SK-N-SH (cell line): ENCODE measurements around the gene ZNF335. TPM values are rescaled to one million over a fixed set of nuclear protein-coding genes. Genes with fewer than 3 reads are reported as not detected.

Experiments
- CTCF ChIA-PET: fragments of 300-600, 350-600 bp; formaldehyde crosslinking; extraction: SDS; loops from one replicate; lab custom pipeline; 2021; lab: Yijun Ruan, JAX
- POLR2A ChIA-PET: fragments of 350-600 bp; sonication (Branson Sonifier 250); formaldehyde crosslinking; extraction: SDS; loops from one replicate; lab custom pipeline; 2020; ENCODE audit warnings: antibody characterized with exemption, inconsistent platforms; lab: Yijun Ruan, JAX
- DNase-seq: peaks from one replicate; pipeline ENCODE4 v3.0.0; 2012
- H2AFZ ChIP-seq: fragments of 200-600 bp; sonication (generic); 2 replicates; pipeline ENCODE4 v1.8.1; 2016; ENCODE audit warnings: antibody characterized with exemption, mild to moderate bottlenecking, low read depth
- H3F3A ChIP-seq: fragments of 200-600 bp; sonication (generic); replicated peaks from 2 replicates; pipeline ENCODE3; 2016; ENCODE audit warnings: antibody characterized with exemption, mild to moderate bottlenecking; ENCODE audit not compliant: insufficient read depth
- H3K27ac ChIP-seq, 2 experiments: fragments of 200-500 bp in 1 of 2; fragments of 200-600 bp in 1 of 2; sonication (Bioruptor generic) in 1 of 2; sonication (generic), shearing (Covaris generic) in 1 of 2; 2 replicates each; pipeline versions ENCODE4 v1.5.1 to v1.6.1; 2014 to 2016; ENCODE audit warnings: low read depth in 2 of 2, inconsistent platforms in 1 of 2, low read length in 1 of 2, mild to moderate bottlenecking in 1 of 2, mixed read lengths in 1 of 2
- H3K27me3 ChIP-seq: fragments of 200-600 bp; sonication (generic), shearing (Covaris generic); 2 replicates; pipeline ENCODE4 v1.6.1; 2016; ENCODE audit warnings: mixed run types; ENCODE audit not compliant: insufficient read depth
- H3K36me3 ChIP-seq, 2 experiments: fragments of 200-500 bp in 1 of 2; fragments of 200-600 bp in 1 of 2; sonication (Bioruptor generic) in 1 of 2; sonication (generic) in 1 of 2; replicated peaks in 1 of 2; 2 replicates each; pipeline versions ENCODE3 to v1.5.1; 2014 to 2016; ENCODE audit warnings: low read length in 1 of 2, mild to moderate bottlenecking in 1 of 2; ENCODE audit not compliant: insufficient read depth in 2 of 2, control insufficient read depth in 1 of 2
- H3K4me1 ChIP-seq, 2 experiments: fragments of 200-500 bp in 1 of 2; fragments of 200-600 bp in 1 of 2; sonication (Bioruptor generic) in 1 of 2; sonication (generic), shearing (Covaris generic) in 1 of 2; 2 replicates each; pipeline versions ENCODE4 v1.5.1 to v1.6.1; 2014 to 2016; ENCODE audit warnings: low read depth in 1 of 2, low read length in 1 of 2, mixed run types in 1 of 2; ENCODE audit not compliant: insufficient read depth in 2 of 2, control insufficient read depth in 1 of 2
- H3K4me2 ChIP-seq: fragments of 200-600 bp; sonication (generic), shearing (Covaris generic); 2 replicates; pipeline ENCODE4 v1.6.1; 2017; ENCODE audit warnings: mixed run types
- H3K4me3 ChIP-seq, 2 experiments: fragments of 200-500 bp in 1 of 2; fragments of 200-600 bp in 1 of 2; sonication (Bioruptor generic) in 1 of 2; sonication (generic), shearing (Covaris generic) in 1 of 2; 2 replicates each; pipeline versions ENCODE4 v1.5.1 to v1.8.1; 2014 to 2016; ENCODE audit warnings: low read depth in 2 of 2, inconsistent platforms in 1 of 2, low read length in 1 of 2, mild to moderate bottlenecking in 1 of 2, mixed read lengths in 1 of 2, moderate library complexity in 1 of 2
- H3K79me2 ChIP-seq: fragments of 200-600 bp; sonication (generic); 2 replicates; pipeline ENCODE4 v1.8.1; 2017; ENCODE audit warnings: mild to moderate bottlenecking; ENCODE audit not compliant: insufficient read depth
- H3K9ac ChIP-seq: fragments of 200-600 bp; sonication (generic); 2 replicates; pipeline ENCODE4 v1.6.1; 2017; ENCODE audit warnings: mixed run types
- H3K9me2 ChIP-seq: fragments of 200-600 bp; sonication (generic); 2 replicates; pipeline ENCODE4 v1.6.1; 2017; ENCODE audit warnings: mixed run types
- H3K9me3 ChIP-seq: fragments of 200-600 bp; sonication (generic); 2 replicates; pipeline ENCODE4 v1.6.1; 2017; ENCODE audit warnings: mixed run types, mild to moderate bottlenecking, moderate library complexity
- H4K20me1 ChIP-seq: fragments of 200-600 bp; sonication (generic); 2 replicates; pipeline ENCODE4 v1.6.1; 2017; ENCODE audit warnings: mild to moderate bottlenecking, mixed run types; ENCODE audit not compliant: insufficient read depth
- CHD2 ChIP-seq: fragments of 150-350 bp; IDR thresholded peaks from 2 replicates; pipeline ENCODE4 v1.6.1; 2018; ENCODE audit warnings: low read length; ENCODE audit not compliant: partially characterized antibody
- EP300 ChIP-seq, 2 experiments: IDR thresholded peaks; 2 replicates each; pipeline versions ENCODE4 v1.4.0 to v1.6.1; 2012; ENCODE audit warnings: borderline replicate concordance in 1 of 2, low read depth in 1 of 2, low read length in 1 of 2
- FOSL2 ChIP-seq: IDR thresholded peaks from 2 replicates; pipeline ENCODE4 v1.4.0; 2012; ENCODE audit warnings: low read depth, mild to moderate bottlenecking, moderate library complexity, borderline replicate concordance
- GABPA ChIP-seq: IDR thresholded peaks from 2 replicates; pipeline ENCODE4 v1.4.0; 2012; ENCODE audit warnings: low read depth, mild to moderate bottlenecking
- JUND ChIP-seq: IDR thresholded peaks from 2 replicates; pipeline ENCODE4 v1.4.0; 2012
- MXI1 ChIP-seq: IDR thresholded peaks from 2 replicates; pipeline ENCODE4 v1.6.1; 2012; ENCODE audit warnings: mild to moderate bottlenecking, low read depth, low read length, improper control_type of control experiment
- POLR2AphosphoS5 ChIP-seq: IDR thresholded peaks from 2 replicates; pipeline ENCODE4 v1.6.1; 2012; ENCODE audit warnings: low read depth, low read length
- RXRA ChIP-seq: IDR thresholded peaks from 2 replicates; pipeline ENCODE4 v1.4.0; 2012; ENCODE audit warnings: low read depth, mild to moderate bottlenecking, borderline replicate concordance
- SIN3A ChIP-seq: IDR thresholded peaks from 2 replicates; pipeline ENCODE4 v1.6.1; 2012; ENCODE audit warnings: low read depth, mild to moderate bottlenecking, low read length, moderate library complexity, borderline replicate concordance
- SMC3 ChIP-seq: IDR thresholded peaks from 2 replicates; pipeline ENCODE4 v1.6.1; 2012; ENCODE audit warnings: low read depth, low read length, improper control_type of control experiment
- YY1 ChIP-seq: IDR thresholded peaks from 2 replicates; pipeline ENCODE4 v1.4.0; 2012; ENCODE audit warnings: low read depth, mild to moderate bottlenecking
- WGBS: methylation state at CpG from one replicate; pipeline ENCODE4 v1.1.6; 2017; ENCODE audit warnings: low lambda C conversion rate; 5-methylcytosine and 5-hydroxymethylcytosine counted together
- polyA plus RNA-seq, 3 experiments: library from polyadenylated mRNA; depleted of rRNA; stranded (reverse); fragments of >200 nt; gene quantifications; 2 replicates each; pipeline ENCODE4 v1.2.3, GENCODE V29; 2012
- TF ChIP-seq, protein P1 (sequence below): IDR thresholded peaks from 2 replicates; pipeline ENCODE4 v1.4.0; 2012; ENCODE audit warnings: low read depth
- TF ChIP-seq, protein P2 (sequence below): IDR thresholded peaks from 2 replicates; pipeline ENCODE4 v1.4.0; 2012; ENCODE audit warnings: low read depth, borderline replicate concordance
- TF ChIP-seq, protein P3 (sequence below): IDR thresholded peaks from 2 replicates; pipeline ENCODE4; 2012
- TF ChIP-seq, protein P4 (sequence below): IDR thresholded peaks from 2 replicates; pipeline ENCODE4 v1.4.0; 2012; ENCODE audit warnings: low read depth, borderline replicate concordance

Gene ZNF335
- polyA plus RNA-seq, 1 of the 3 experiments (the other 2 are of a cell fraction) = 11.7 TPM

DNA sequence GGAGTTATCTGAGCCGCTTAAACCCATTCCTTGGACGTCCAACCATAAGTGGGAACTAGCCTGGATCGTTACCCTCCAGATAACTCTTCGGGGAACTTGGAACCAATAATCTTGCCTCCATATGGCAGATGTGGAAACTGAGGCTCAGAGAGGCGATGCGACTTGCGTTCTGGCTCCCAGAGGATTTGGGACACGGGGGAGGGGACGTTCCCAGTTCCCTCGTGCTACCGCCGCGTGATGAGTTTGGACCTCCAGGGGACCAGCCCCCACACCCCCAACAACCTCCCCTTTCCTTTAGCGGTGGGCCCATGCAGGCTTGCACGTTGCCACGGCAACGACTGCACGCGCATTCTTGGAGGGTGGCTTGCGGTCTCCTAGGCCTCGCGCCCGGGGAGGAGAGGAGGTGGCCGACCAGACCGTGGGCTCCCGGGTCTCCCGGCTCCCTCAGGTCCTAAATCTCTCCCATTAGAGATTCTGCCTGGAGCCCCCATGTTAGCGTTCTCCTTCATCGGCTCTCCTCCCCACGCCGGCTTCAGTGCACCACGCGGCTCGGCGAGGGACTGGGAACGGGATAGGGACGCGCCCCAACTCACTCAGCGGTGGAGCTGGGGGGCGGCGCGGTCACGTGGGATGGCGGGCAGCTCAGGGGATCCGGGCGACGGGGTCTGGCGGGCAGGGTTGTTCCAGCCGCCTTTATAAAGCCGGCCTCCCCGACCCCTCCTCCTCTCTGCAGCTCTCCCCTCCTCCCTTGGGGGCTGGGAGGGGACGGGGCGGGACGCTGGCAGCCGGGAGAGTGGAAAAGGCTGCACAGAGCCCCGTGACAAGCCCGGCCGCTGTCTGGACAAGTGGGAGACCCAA, 60.3 kb downstream of the ZNF335 start, which contains the start of gene PLTP:
Gene PLTP, minus strand, starts transcription at position 670 of the 858 bp plus-strand sequence. CDS start 703 bp downstream, outside the sequence.
- peak; percentile 89 for DNase-seq
- H3K27ac ChIP-seq = peak within 1 kb of the TSS; percentile 81 to 91
- CTCF ChIA-PET = interaction anchor here (1.1 kb wide), 1 partner anchor 21 kb away, joined by 4 read pairs; no protein-coding TSS in a partner anchor

More for the DNA sequence above, 60.3 kb downstream of the ZNF335 start, which contains the start of gene PLTP:
- peaks cover 7 to 8% of the 10 kb centered on the region in 2 experiments; a peak in 1 of 4 replicates for H3K4me1 ChIP-seq
- no peaks in the 10 kb centered on the region for H3K9me3 ChIP-seq
- H3K9me2 ChIP-seq = no peaks in the 10 kb centered on the region
- peaks cover 6% of the 10 kb centered on the region for H3F3A ChIP-seq
- WGBS = 9% methylated on average over 24 of the region's 58 CpGs
- H2AFZ ChIP-seq = peak within 1 kb of the TSS; percentile 95
- TF ChIP-seq POLR2AphosphoS5 (peak; percentile 89), SMC3 (no peak), FOSL2 (no peak), JUND (no peak), YY1 (no peak; the same call in 1 of the 2 replicates), GABPA (no peak), MXI1 (peak; percentile 86), CHD2 (peak; percentile 30), SIN3A (peak; percentile 31; the same call in 1 of the 2 replicates), RXRA (no peak), EP300 (IDR thresholded peaks at IDR 0.05; ENCODE audit: borderline replicate concordance in 1 of 2, low read depth in 1 of 2, low read length in 1 of 2) (no peak)
- TF ChIP-seq, protein P1, sequence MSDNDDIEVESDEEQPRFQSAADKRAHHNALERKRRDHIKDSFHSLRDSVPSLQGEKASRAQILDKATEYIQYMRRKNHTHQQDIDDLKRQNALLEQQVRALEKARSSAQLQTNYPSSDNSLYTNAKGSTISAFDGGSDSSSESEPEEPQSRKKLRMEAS = no peak
- TF ChIP-seq, protein P2, sequence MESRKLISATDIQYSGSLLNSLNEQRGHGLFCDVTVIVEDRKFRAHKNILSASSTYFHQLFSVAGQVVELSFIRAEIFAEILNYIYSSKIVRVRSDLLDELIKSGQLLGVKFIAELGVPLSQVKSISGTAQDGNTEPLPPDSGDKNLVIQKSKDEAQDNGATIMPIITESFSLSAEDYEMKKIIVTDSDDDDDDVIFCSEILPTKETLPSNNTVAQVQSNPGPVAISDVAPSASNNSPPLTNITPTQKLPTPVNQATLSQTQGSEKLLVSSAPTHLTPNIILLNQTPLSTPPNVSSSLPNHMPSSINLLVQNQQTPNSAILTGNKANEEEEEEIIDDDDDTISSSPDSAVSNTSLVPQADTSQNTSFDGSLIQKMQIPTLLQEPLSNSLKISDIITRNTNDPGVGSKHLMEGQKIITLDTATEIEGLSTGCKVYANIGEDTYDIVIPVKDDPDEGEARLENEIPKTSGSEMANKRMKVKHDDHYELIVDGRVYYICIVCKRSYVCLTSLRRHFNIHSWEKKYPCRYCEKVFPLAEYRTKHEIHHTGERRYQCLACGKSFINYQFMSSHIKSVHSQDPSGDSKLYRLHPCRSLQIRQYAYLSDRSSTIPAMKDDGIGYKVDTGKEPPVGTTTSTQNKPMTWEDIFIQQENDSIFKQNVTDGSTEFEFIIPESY = peak; percentile 10; the same call in 1 of the 2 replicates
- TF ChIP-seq, protein P3, sequence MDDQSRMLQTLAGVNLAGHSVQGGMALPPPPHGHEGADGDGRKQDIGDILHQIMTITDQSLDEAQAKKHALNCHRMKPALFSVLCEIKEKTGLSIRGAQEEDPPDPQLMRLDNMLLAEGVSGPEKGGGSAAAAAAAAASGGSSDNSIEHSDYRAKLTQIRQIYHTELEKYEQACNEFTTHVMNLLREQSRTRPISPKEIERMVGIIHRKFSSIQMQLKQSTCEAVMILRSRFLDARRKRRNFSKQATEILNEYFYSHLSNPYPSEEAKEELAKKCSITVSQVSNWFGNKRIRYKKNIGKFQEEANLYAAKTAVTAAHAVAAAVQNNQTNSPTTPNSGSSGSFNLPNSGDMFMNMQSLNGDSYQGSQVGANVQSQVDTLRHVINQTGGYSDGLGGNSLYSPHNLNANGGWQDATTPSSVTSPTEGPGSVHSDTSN = 0 out of 2 replicates have a peak, but pooled peaks have one; percentile 3
- TF ChIP-seq, protein P4, sequence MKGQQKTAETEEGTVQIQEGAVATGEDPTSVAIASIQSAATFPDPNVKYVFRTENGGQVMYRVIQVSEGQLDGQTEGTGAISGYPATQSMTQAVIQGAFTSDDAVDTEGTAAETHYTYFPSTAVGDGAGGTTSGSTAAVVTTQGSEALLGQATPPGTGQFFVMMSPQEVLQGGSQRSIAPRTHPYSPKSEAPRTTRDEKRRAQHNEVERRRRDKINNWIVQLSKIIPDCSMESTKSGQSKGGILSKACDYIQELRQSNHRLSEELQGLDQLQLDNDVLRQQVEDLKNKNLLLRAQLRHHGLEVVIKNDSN = peak; percentile 87
- H3K4me3 ChIP-seq = peak within 1 kb of the TSS; percentile 60 to 72
- peaks cover 10% of the 10 kb centered on the region for H3K79me2 ChIP-seq
- H3K9ac ChIP-seq = peak within 1 kb of the TSS; percentile 84
- no peaks in the 10 kb centered on the region for H3K27me3 ChIP-seq
- POLR2A ChIA-PET = interaction anchor here (0.5 to 3.2 kb wide), 7 partner anchors 8 to 30 kb away, joined by 3 to 46 read pairs (median 5); partner anchors contain the start of genes CTSA, NEURL2 and PCIF1
- H4K20me1 ChIP-seq = no peaks in the 10 kb centered on the region; the same call in 1 of the 2 replicates
- H3K4me2 ChIP-seq = peak within 1 kb of the TSS; percentile 99
- peaks cover 6 to 14% of the 10 kb centered on the region in 2 experiments for H3K36me3 ChIP-seq
